Peyer's patch (tissue), 4 donors: ENCODE measurements around the gene SH3D21.

Experiments used
- CTCF ChIP-seq, 6 experiments: fragments of 450-650 bp in 4 of 6; fragments of 200-600 bp in 2 of 6; sonication (generic) in 1 of 6; IDR thresholded peaks; one replicate each; pipeline ENCODE4 v1.5.1; 2017 to 2019; ENCODE audit warnings: antibody characterized with exemption in 6 of 6, mild to moderate bottlenecking in 3 of 6, moderate library complexity in 1 of 6
- POLR2A ChIP-seq, 2 donors: fragments of 450-650 bp; IDR thresholded peaks; one replicate each; pipeline ENCODE4 v1.5.1; 2017; ENCODE audit warnings: antibody characterized with exemption in 2 of 2, mild to moderate bottlenecking in 2 of 2, moderate library complexity in 2 of 2

- TF ChIP-seq CTCF (IDR thresholded peaks at IDR 0.05) (no peak), POLR2A (IDR thresholded peaks at IDR 0.05) (no peak)
Measured at GRCh38 chr1:36295390-36295789, 10.8 kb upstream of the SH3D21 start.
